Neuronal stem cell (in vitro differentiated cells): ENCODE results near the gene CACNA1C.

Experiments
- DNase-seq: peaks from one replicate; pipeline ENCODE4 v3.0.0-alpha.2; 2013; ENCODE audit warnings: low spot score
- H2AFZ ChIP-seq: one replicate; pipeline ENCODE4 v1.6.1; 2013; ENCODE audit warnings: mild to moderate bottlenecking, low read length, inconsistent platforms
- H2AK5ac ChIP-seq: 2 replicates; pipeline ENCODE4 v1.6.1; 2013; ENCODE audit warnings: low read depth, mild to moderate bottlenecking, inconsistent platforms, low read length, moderate library complexity, mixed read lengths
- H2BK120ac ChIP-seq: 2 replicates; pipeline ENCODE4 v1.6.1; 2013; ENCODE audit warnings: low read depth, mild to moderate bottlenecking, inconsistent platforms, low read length, moderate library complexity, mixed read lengths
- H2BK12ac ChIP-seq: one replicate; pipeline ENCODE4 v1.6.1; 2013; ENCODE audit warnings: low read length, inconsistent platforms
- H2BK15ac ChIP-seq: 2 replicates; pipeline ENCODE4 v1.6.1; 2013; ENCODE audit warnings: mild to moderate bottlenecking, low read length, inconsistent platforms, mixed read lengths
- H2BK5ac ChIP-seq: one replicate; pipeline ENCODE4 v1.6.1; 2013; ENCODE audit warnings: inconsistent platforms, mild to moderate bottlenecking, low read length, moderate library complexity
- H3K14ac ChIP-seq: one replicate; pipeline ENCODE4 v1.6.1; 2013; ENCODE audit warnings: low read length, inconsistent platforms
- H3K18ac ChIP-seq: 2 replicates; pipeline ENCODE4 v1.6.1; 2013; ENCODE audit warnings: low read length, inconsistent platforms
- H3K23ac ChIP-seq: 2 replicates; pipeline ENCODE4 v1.6.1; 2013; ENCODE audit warnings: low read depth, mild to moderate bottlenecking, mixed read lengths, low read length, inconsistent platforms; ENCODE audit not compliant: poor library complexity
- H3K27ac ChIP-seq: replicated peaks from 3 replicates; pipeline ENCODE4 v1.5.1; 2013; ENCODE audit warnings: low read length, inconsistent platforms
- H3K27me3 ChIP-seq, 3 experiments: 2 replicates each; pipeline ENCODE4 v1.6.1; 2013; ENCODE audit warnings: low read length in 3 of 3, mild to moderate bottlenecking in 2 of 3, inconsistent platforms in 1 of 3, low read depth in 1 of 3, mixed read lengths in 1 of 3, moderate library complexity in 1 of 3; ENCODE audit not compliant: control insufficient read depth in 3 of 3, insufficient read depth in 3 of 3
- H3K36me3 ChIP-seq, 2 donors: replicated peaks in 1 of 2; 2 replicates each; pipeline ENCODE4 v1.6.1; 2013; ENCODE audit warnings: low read length in 2 of 2; ENCODE audit not compliant: control insufficient read depth in 2 of 2, insufficient read depth in 2 of 2
- H3K4ac ChIP-seq: 2 replicates; pipeline ENCODE4 v1.6.1; 2013; ENCODE audit warnings: inconsistent platforms, mild to moderate bottlenecking, low read length, moderate library complexity
- H3K4me1 ChIP-seq, 2 donors: 1 replicate in 1 of 2; 2 replicates in 1 of 2; pipeline ENCODE4 v1.6.1; 2013; ENCODE audit warnings: low read length in 2 of 2, low read depth in 1 of 2; ENCODE audit not compliant: control insufficient read depth in 2 of 2, insufficient read depth in 1 of 2
- H3K4me2 ChIP-seq: one replicate; pipeline ENCODE4 v1.6.1; 2013; ENCODE audit warnings: mild to moderate bottlenecking, low read length, inconsistent platforms; ENCODE audit not compliant: insufficient read depth, poor library complexity, severe bottlenecking
- H3K4me3 ChIP-seq, 2 donors: 2 replicates each; pipeline ENCODE4 v1.5.1; 2013; ENCODE audit warnings: low read length in 2 of 2, mild to moderate bottlenecking in 2 of 2, inconsistent platforms in 1 of 2, moderate library complexity in 1 of 2
- H3K79me1 ChIP-seq: one replicate; pipeline ENCODE4 v1.6.1; 2013; ENCODE audit warnings: low read depth, mild to moderate bottlenecking, inconsistent platforms, low read length, moderate library complexity
- H3K9ac ChIP-seq: one replicate; pipeline ENCODE4 v1.6.1; 2013; ENCODE audit warnings: mild to moderate bottlenecking, low read depth, low read length, inconsistent platforms; ENCODE audit not compliant: poor library complexity
- H3K9me3 ChIP-seq, 2 donors: replicated peaks in 1 of 2; 2 replicates each; pipeline versions ENCODE3 to v1.6.1; 2013; ENCODE audit warnings: low read length in 2 of 2, mild to moderate bottlenecking in 2 of 2, inconsistent platforms in 1 of 2, low read depth in 1 of 2, mixed read lengths in 1 of 2, moderate library complexity in 1 of 2; ENCODE audit not compliant: control insufficient read depth in 2 of 2, insufficient read depth in 1 of 2
- H4K8ac ChIP-seq: one replicate; pipeline ENCODE4 v1.6.1; 2013; ENCODE audit warnings: low read depth, mild to moderate bottlenecking, inconsistent platforms, low read length, moderate library complexity
- H4K91ac ChIP-seq: one replicate; pipeline ENCODE4 v1.6.1; 2013; ENCODE audit warnings: low read length, low read depth, mild to moderate bottlenecking, inconsistent platforms; ENCODE audit not compliant: poor library complexity
- WGBS, 2 donors: extraction: QIAGEN DNeasy Blood & Tissue Kit; methylation state at CpG; one replicate each; pipeline ENCODE4 v1.1.7; 2013; ENCODE audit warnings: missing lambda C conversion rate in 2 of 2, mixed read lengths in 1 of 2; ENCODE audit not compliant: insufficient read length in 2 of 2, insufficient replicate concordance in 1 of 2; ENCODE audit errors: extremely low coverage in 2 of 2; 5-methylcytosine and 5-hydroxymethylcytosine counted together

The CACNA1C gene

DNA sequence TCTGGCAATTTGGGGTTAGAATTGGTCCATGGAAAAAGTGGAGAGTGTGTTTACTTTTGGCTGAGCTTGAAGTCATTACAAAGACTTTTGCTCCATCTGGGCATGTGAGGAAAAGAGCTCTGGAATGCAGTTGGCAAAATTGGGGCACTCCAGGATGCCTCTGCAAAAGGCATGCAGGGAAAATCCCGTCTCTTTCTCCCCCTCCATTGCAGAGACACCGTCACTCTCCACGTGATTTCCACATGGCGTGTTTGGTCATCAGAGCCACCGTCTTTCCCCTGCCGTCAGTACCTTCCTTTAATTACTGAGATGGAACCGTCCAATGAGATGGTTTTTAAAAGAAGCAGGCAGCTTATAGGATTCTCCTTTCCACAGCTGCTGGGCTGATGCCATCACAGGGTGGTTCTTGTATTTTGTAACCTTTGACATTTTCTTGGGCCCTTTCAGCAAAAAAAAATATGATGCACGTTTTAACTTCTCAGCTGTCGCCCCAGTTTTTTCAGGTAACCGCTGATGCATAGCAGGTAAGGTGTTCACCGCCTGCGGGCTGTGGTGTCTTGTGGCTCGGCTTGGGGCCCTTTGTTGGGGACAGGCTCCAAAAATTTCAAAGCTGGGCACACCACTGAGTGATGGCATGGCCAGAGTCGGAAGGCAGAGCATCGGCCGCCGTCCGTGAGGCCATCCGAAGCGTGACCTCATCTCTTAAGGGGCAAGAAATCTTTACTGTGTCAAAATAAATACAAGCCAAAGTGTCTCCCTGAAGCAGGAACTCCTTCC lies 68.4 kb downstream of the CACNA1C start:
- Histone ChIP-seq H3K18ac (no peak overlapping the region), H3K14ac (no peak overlapping the region), H3K9me3 (no peaks in the 10 kb centered on the region), H2BK12ac (no peak overlapping the region), H3K4ac (no peak overlapping the region), H3K27ac (no peak overlapping the region), H3K27me3 (no peaks in the 10 kb centered on the region), H2BK15ac (no peak overlapping the region), H4K8ac (no peak overlapping the region), H3K23ac (no peak overlapping the region), H3K4me2 (no peak overlapping the region), H2BK5ac (no peak overlapping the region), H4K91ac (no peak overlapping the region), H3K4me1 (no peaks in the 10 kb centered on the region), H2AK5ac (no peak overlapping the region), H2AFZ (no peak overlapping the region), H2BK120ac (no peak overlapping the region), H3K36me3 (no peaks in the 10 kb centered on the region), H3K4me3 (no peak overlapping the region), H3K9ac (no peak overlapping the region), H3K79me1 (no peaks in the 10 kb centered on the region)
- no peak for DNase-seq
- WGBS, 2 donors = no CpG with 5 or more reads among the region's 20 CpGs

- Histone ChIP-seq H3K4ac (no peak overlapping the region), H3K9me3 (no peaks in the 10 kb centered on the region), H3K27ac (no peak overlapping the region), H2AK5ac (no peak overlapping the region), H3K36me3 (no peaks in the 10 kb centered on the region), H2BK120ac (no peak overlapping the region), H3K4me3 (no peak overlapping the region), H3K18ac (peak overlapping the region; percentile 15), H3K9ac (no peak overlapping the region), H4K91ac (no peak overlapping the region), H3K4me2 (no peak overlapping the region), H2BK5ac (no peak overlapping the region), H3K79me1 (no peaks in the 10 kb centered on the region), H2BK12ac (no peak overlapping the region), H2AFZ (no peak overlapping the region), H3K14ac (no peak overlapping the region), H2BK15ac (no peak overlapping the region), H3K27me3 (no peaks in the 10 kb centered on the region), H3K4me1 (no peaks in the 10 kb centered on the region), H3K23ac (no peak overlapping the region), H4K8ac (no peak overlapping the region)
- no CpG with 5 or more reads among the region's 13 CpGs for WGBS, 2 donors
- no peak for DNase-seq
Observed at GRCh38 chr12:2124466-2125023, 71.8 kb downstream of the CACNA1C start.

DNA sequence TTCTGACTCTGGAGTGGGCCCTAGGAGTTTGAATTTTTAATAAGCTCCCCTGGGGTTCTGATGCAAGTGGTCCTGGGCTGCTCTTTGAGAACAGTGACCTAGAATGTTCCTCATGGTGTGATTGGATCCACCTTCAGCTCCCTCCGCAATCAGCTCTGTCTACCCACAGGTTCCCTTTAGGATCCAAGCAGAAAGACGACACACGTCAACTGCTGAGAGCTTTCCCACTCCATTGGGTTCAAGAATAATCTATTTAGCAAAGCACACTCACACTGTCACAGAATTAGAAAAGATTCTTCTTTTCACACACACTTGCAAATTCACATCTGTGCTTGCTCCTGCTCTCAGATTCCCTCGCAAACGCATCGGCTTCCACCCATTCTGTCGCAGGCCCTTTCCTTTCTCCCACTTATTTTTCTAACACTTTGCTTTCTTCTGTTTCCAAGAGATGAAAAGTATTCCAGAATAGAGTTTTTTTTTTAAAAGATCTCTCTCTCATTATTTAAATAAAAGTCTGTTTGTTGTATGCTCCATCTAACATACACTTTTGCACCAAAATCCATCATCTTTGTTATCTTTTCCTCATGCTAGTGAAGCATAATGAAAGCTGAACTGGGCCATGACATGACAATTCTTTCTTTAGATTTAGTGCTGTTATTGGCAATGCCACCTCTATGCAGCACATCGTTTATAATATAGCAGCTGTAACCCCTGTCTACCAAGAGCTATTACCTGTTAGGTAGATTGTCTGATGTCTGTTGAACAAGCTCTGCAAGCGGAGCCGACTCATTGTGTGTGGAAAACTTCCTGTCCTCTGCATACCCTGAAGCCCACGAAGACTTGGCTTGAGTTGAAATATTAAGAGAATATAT lies 73.1 kb downstream of the CACNA1C start:
- Histone ChIP-seq H3K4me2 (no peak overlapping the region), H3K27ac (no peak overlapping the region), H2AFZ (no peak overlapping the region), H2AK5ac (no peak overlapping the region), H3K4me1 (no peaks in the 10 kb centered on the region), H2BK12ac (no peak overlapping the region), H3K9me3 (no peaks in the 10 kb centered on the region), H2BK5ac (no peak overlapping the region), H3K36me3 (no peaks in the 10 kb centered on the region), H3K27me3 (no peaks in the 10 kb centered on the region), H4K91ac (no peak overlapping the region), H3K18ac (no peak overlapping the region), H4K8ac (no peak overlapping the region), H3K9ac (no peak overlapping the region), H2BK120ac (no peak overlapping the region), H3K23ac (no peak overlapping the region), H3K14ac (no peak overlapping the region), H3K4me3 (no peak overlapping the region), H2BK15ac (no peak overlapping the region), H3K4ac (no peak overlapping the region), H3K79me1 (no peaks in the 10 kb centered on the region)
- no CpG with 5 or more reads among the region's 11 CpGs for WGBS, 2 donors
- DNase-seq = no peak
